CD4-positive, alpha-beta T cell treated with Interleukin-21 for 1 hour (primary cell): ENCODE results near the gene PGRMC2.
"Not testable (repeated sequence)": the region's sequence is repeated elsewhere in the genome, so short reads cannot be mapped to it uniquely, and the experiment has no call there.

ENCODE experiments used
- DNase-seq: peaks from one replicate; pipeline ENCODE4 v3.0.0-alpha.2; 2020

The PGRMC2 gene

GRCh38 chr4:128265550-128265949 lies 22.1 kb downstream of the PGRMC2 start:
- not testable (repeated sequence) for DNase-seq

GRCh38 chr4:128259889-128260288 lies 27.7 kb downstream of the PGRMC2 start:
- not testable (repeated sequence) for DNase-seq

GRCh38 chr4:128258166-128258565 lies 29.4 kb downstream of the PGRMC2 start:
- not testable (repeated sequence) for DNase-seq

- no peak for DNase-seq
These were observed 31.1 kb downstream of the PGRMC2 start for GRCh38 chr4:128256539-128256938.

- no peak for DNase-seq
These were observed 31.7 kb downstream of the PGRMC2 start for GRCh38 chr4:128255906-128256305.

GRCh38 chr4:128249787-128250668 lies 37.6 kb downstream of the PGRMC2 start:
- no peak for DNase-seq

GRCh38 chr4:128247906-128248305 lies 39.7 kb downstream of the PGRMC2 start:
- no peak for DNase-seq

- not testable (repeated sequence) for DNase-seq
These were observed 42.2 kb downstream of the PGRMC2 start for GRCh38 chr4:128245391-128245790.

- no peak for DNase-seq
These were observed 43.2 kb downstream of the PGRMC2 start for GRCh38 chr4:128244379-128244778.

- DNase-seq: no peak
These were observed 45.0 kb downstream of the PGRMC2 start for GRCh38 chr4:128242601-128243000.

GRCh38 chr4:128241981-128242380 lies 45.6 kb downstream of the PGRMC2 start:
- DNase-seq: no peak

- no peak for DNase-seq
These were observed 46.1 kb downstream of the PGRMC2 start for GRCh38 chr4:128241425-128241913.

GRCh38 chr4:128241019-128241418 lies 46.6 kb downstream of the PGRMC2 start:
- no peak for DNase-seq

- DNase-seq: no peak
These were observed 52.8 kb downstream of the PGRMC2 start for GRCh38 chr4:128234836-128235235.

GRCh38 chr4:128232719-128233118 lies 54.9 kb downstream of the PGRMC2 start:
- no peak for DNase-seq

- DNase-seq: no peak
These were observed 58.5 kb downstream of the PGRMC2 start for GRCh38 chr4:128228845-128229795.

- no peak for DNase-seq
These were observed 59.5 kb downstream of the PGRMC2 start for GRCh38 chr4:128227991-128228571.

GRCh38 chr4:128225148-128225547 lies 62.5 kb downstream of the PGRMC2 start:
- DNase-seq: no peak

GRCh38 chr4:128221586-128221985 lies 66.0 kb downstream of the PGRMC2 start:
- no peak for DNase-seq

- DNase-seq: no peak
These were observed 67.1 kb downstream of the PGRMC2 start for GRCh38 chr4:128220286-128221235.
